ENCODE results near the gene B3GALT6.
A peak's percentile ranks its signal among the peaks of the same experiment; 100 is the strongest.

B3GALT6 gene

GRCh38 chr1:1264868-1265272 is 32.8 kb downstream of the B3GALT6 start:
- Histone ChIP-seq H3K9me3 (ENCODE audit: severe bottlenecking) (no peaks in the 10 kb centered on the region), H3K4me3 (ENCODE audit: low read depth, low read length) (no peak overlapping the region), H3K27me3 (ENCODE audit: insufficient read depth, low read depth, severe bottlenecking) (no peaks in the 10 kb centered on the region), H3K27ac (no peak overlapping the region), H3K36me3 (peaks cover 87% of the 10 kb centered on the region)
- no peak for DNase-seq
- TF ChIP-seq CTCF (IDR thresholded peaks at IDR 0.05; ENCODE audit: low read depth, low read length), result peak; percentile 50

GRCh38 chr1:1267488-1268283 is 35.6 kb downstream of the B3GALT6 start:
- no peak for DNase-seq
- Histone ChIP-seq H3K27ac (no peak overlapping the region), H3K27me3 (ENCODE audit: insufficient read depth, low read depth, severe bottlenecking) (no peaks in the 10 kb centered on the region), H3K36me3 (peaks cover 81% of the 10 kb centered on the region), H3K4me3 (ENCODE audit: low read depth, low read length) (no peak overlapping the region), H3K9me3 (ENCODE audit: severe bottlenecking) (no peaks in the 10 kb centered on the region)
- no peak for TF ChIP-seq CTCF (IDR thresholded peaks at IDR 0.05; ENCODE audit: low read depth, low read length)

GRCh38 chr1:1268284-1268682 is 36.2 kb downstream of the B3GALT6 start:
- no peaks in the 10 kb centered on the region for H3K27me3 ChIP-seq (ENCODE audit: insufficient read depth, low read depth, severe bottlenecking)
- H3K9me3 ChIP-seq (ENCODE audit: severe bottlenecking), result no peaks in the 10 kb centered on the region
- no peak for DNase-seq
- H3K4me3 ChIP-seq (ENCODE audit: low read depth, low read length), result no peak overlapping the region
- no peak for TF ChIP-seq CTCF (IDR thresholded peaks at IDR 0.05; ENCODE audit: low read depth, low read length)
- H3K36me3 ChIP-seq, result peaks cover 75% of the 10 kb centered on the region
- no peak overlapping the region for H3K27ac ChIP-seq

GRCh38 chr1:1270813-1271212 is 38.8 kb downstream of the B3GALT6 start:
- Histone ChIP-seq H3K9me3 (ENCODE audit: severe bottlenecking) (no peaks in the 10 kb centered on the region), H3K4me3 (ENCODE audit: low read depth, low read length) (no peak overlapping the region), H3K36me3 (peaks cover 52% of the 10 kb centered on the region), H3K27ac (no peak overlapping the region), H3K27me3 (ENCODE audit: insufficient read depth, low read depth, severe bottlenecking) (no peaks in the 10 kb centered on the region)
- no peak for TF ChIP-seq CTCF (IDR thresholded peaks at IDR 0.05; ENCODE audit: low read depth, low read length)
- no peak for DNase-seq

GRCh38 chr1:1272341-1273208 is 40.5 kb downstream of the B3GALT6 start:
- H3K27me3 ChIP-seq (ENCODE audit: insufficient read depth, low read depth, severe bottlenecking), result no peaks in the 10 kb centered on the region
- peak overlapping the region; percentile 77 for H3K4me3 ChIP-seq (ENCODE audit: low read depth, low read length)
- peak overlapping the region; percentile 97 for H3K27ac ChIP-seq
- no peaks in the 10 kb centered on the region for H3K9me3 ChIP-seq (ENCODE audit: severe bottlenecking)
- H3K36me3 ChIP-seq, result peaks cover 37% of the 10 kb centered on the region
- TF ChIP-seq CTCF (IDR thresholded peaks at IDR 0.05; ENCODE audit: low read depth, low read length), result no peak
- no peak for DNase-seq
